Right ventricle myocardium inferior (tissue), 1 donor: Measurements from ENCODE around the gene SEZ6L. TPM values are rescaled to one million over a fixed set of nuclear protein-coding genes. Genes with fewer than 3 reads are reported as not detected.

Experiments used
- ATAC-seq: fragments of 200-7000 bp; cut with Tn5 transposase; one replicate; pipeline ENCODE4 v1.9.1; 2020; ENCODE audit warnings: mild to moderate bottlenecking, moderate library complexity
- DNase-seq: peaks from one replicate; pipeline ENCODE4 v3.0.0; 2021; ENCODE audit errors: missing footprints
- intact Hi-C: fragments of 100-400 bp; cut with DNase I; formaldehyde crosslinking; loops from one replicate; pipeline ENCODE4 v1.11.0; 2022
- total RNA-seq: library from RNA; stranded (reverse); fragmentation: NEBNext Ultra II Directional; extraction: Animal tissue kit (Norgen Biotek cat#: 25700); gene quantifications from one replicate; pipeline ENCODE4 v1.2.1, GENCODE V29; 2021
- donor health status: DM: no; HTN: yes; CAD: no; lungs with severe emphysema.

SEZ6L gene
- total RNA-seq, 1 donor from 2014 or later, result 0.08 TPM

GRCh38 chr22:26354707-26355106 is 185.4 kb downstream of the SEZ6L start:
- intact Hi-C loops, result no loop called here
- DNase-seq, result no peak
- ATAC-seq, result no peak

GRCh38 chr22:26357281-26357680 is 188.0 kb downstream of the SEZ6L start:
- no peak for DNase-seq
- intact Hi-C loops, result no loop called here
- no peak for ATAC-seq

- DNase-seq (no peak), ATAC-seq (no peak)
- intact Hi-C loops, result no loop called here
These were observed 188.6 kb downstream of the SEZ6L start for GRCh38 chr22:26357813-26358212.

- no peak for ATAC-seq
- no peak for DNase-seq
- intact Hi-C loops, result no loop called here
These were observed 189.9 kb downstream of the SEZ6L start for GRCh38 chr22:26359156-26359555.

- ATAC-seq (peak; percentile 63), DNase-seq (no peak)
- intact Hi-C loops, result no loop called here
These were observed 191.1 kb downstream of the SEZ6L start for GRCh38 chr22:26360169-26360885.

- intact Hi-C loops, result no loop called here
- DNase-seq, result no peak
- ATAC-seq, result no peak
These were observed 193.2 kb downstream of the SEZ6L start for GRCh38 chr22:26362471-26362870.

GRCh38 chr22:26364066-26365015 is 195.1 kb downstream of the SEZ6L start:
- intact Hi-C loops, result loop anchor here (2.0 kb wide), 1 partner anchor 96 kb away; no protein-coding TSS in a partner anchor
- ATAC-seq (peak; percentile 81), DNase-seq (no peak)

- DNase-seq, result no peak
- ATAC-seq, result no peak
- intact Hi-C loops, result no loop called here
These were observed 198.4 kb downstream of the SEZ6L start for GRCh38 chr22:26367402-26368245.

GRCh38 chr22:26372890-26373289 is 203.6 kb downstream of the SEZ6L start:
- DNase-seq (no peak), ATAC-seq (no peak)
- intact Hi-C loops, result no loop called here

- intact Hi-C loops, result no loop called here
- ATAC-seq (no peak), DNase-seq (no peak)
These were observed 205.2 kb downstream of the SEZ6L start for GRCh38 chr22:26374391-26375026.

- DNase-seq (no peak), ATAC-seq (no peak)
- intact Hi-C loops, result no loop called here
These were observed 208.0 kb downstream of the SEZ6L start for GRCh38 chr22:26377170-26377830.

- DNase-seq (no peak), ATAC-seq (no peak)
- intact Hi-C loops, result no loop called here
These were observed 211.0 kb downstream of the SEZ6L start for GRCh38 chr22:26380072-26380830.

- intact Hi-C loops, result no loop called here
- ATAC-seq (no peak), DNase-seq (no peak)
These were observed 213.5 kb downstream of the SEZ6L start for GRCh38 chr22:26382782-26383181.

- DNase-seq (no peak), ATAC-seq (no peak)
- intact Hi-C loops, result no loop called here
These were observed 214.8 kb downstream of the SEZ6L start for GRCh38 chr22:26383968-26384556.

GRCh38 chr22:26385164-26385563 is 215.9 kb downstream of the SEZ6L start:
- intact Hi-C loops, result no loop called here
- ATAC-seq (no peak), DNase-seq (no peak)

- DNase-seq (no peak), ATAC-seq (no peak)
- intact Hi-C loops, result no loop called here
These were observed 219.9 kb downstream of the SEZ6L start for GRCh38 chr22:26389125-26389524.

- ATAC-seq (no peak), DNase-seq (no peak)
- intact Hi-C loops, result no loop called here
These were observed 221.8 kb downstream of the SEZ6L start for GRCh38 chr22:26391091-26391490.
